Hippocampal formation (tissue), 2 donors: ENCODE data around the gene SGK2.

Experiments used
- DNase-seq, 2 donors: peaks; one replicate each; lab custom pipeline; 2025; lab: John Stamatoyannopoulos, UW

SGK2 gene

GRCh38 chr20:43558412-43559146, at the start of gene SGK2:
TSS of gene SGK2 (plus strand) at chr20:43559027. CDS start at chr20:43566496, 7,469 bp downstream.
- peak in 1 of 2 donors; percentile 4 for DNase-seq

DNA sequence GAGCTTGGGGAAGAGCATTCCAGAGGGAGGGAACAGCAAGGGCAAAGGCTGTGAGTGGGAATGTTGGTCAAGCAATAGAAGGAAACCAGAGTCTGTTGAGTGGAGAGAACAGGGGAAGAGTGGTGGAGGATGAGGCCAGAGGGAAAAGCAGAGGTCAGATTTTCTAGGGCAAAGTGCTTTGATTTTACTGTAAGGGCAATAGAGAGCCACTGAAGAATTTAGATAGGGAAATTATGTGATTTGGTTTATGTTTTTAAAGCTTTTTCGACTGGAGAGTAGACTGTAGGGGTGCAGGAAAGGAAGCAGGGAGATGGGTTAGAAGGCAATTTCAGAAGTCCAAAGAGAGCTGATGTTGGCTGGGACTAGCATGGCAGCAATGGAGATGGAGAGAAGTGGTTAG, 46.9 kb upstream of the SGK2 start:
- DNase-seq, result no peak

- no peak for DNase-seq
Observed at GRCh38 chr20:43513372-43513930, 45.4 kb upstream of the SGK2 start.

DNA sequence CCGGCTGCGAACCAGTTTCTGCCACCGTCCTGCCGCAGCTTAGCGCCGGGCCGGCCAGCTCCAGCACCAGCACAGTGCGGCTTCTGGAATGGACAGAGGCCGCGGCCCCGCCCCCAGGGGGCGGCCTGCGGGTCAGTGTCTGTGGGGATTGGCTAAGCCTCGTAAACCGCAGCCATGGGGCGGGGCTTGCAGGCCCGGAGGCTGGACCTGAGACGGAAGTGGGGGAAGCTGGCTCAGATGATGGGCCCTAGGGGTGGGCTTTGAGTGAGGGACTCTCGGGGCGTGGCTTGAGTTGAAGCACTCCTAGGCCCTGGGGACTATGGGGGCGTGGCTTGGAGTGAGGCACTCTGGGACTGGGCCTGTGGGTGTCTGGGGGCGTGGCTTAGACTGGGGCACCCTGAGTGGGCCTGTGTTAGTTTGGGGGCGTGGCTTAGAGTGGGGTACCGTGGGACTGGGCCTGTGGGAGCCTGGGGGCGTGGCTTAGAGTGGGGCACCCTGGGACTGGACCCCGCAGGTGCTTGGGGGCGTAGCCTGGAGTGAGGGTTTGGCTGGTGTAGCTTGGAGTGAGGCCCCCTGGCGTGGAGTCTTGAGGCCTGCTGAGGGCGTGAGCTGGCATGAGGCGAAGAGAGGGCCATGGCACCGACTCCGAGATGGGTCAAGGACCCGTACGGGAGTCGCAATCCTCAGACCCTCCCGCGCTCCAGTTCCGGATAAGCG, 44.7 kb upstream of the SGK2 start:
- DNase-seq, result peak; percentile 97 to 98

DNA sequence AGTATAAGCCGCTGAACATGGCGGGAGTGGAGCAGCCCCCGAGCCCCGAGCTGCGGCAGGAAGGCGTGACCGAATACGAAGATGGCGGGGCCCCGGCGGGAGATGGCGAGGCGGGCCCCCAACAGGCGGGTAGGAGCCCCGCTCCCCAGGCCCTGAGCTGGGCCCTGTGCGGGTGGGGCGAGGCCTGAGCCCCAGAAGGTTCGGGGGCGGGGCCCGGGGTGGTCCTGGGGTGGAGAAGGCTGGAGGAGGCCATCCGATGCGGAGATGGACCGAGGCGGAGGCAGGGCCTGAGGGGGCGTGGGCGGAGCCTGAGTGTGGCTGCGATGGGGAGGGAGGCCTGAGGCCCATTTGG, 44.2 kb upstream of the SGK2 start:
- DNase-seq, result no peak

DNA sequence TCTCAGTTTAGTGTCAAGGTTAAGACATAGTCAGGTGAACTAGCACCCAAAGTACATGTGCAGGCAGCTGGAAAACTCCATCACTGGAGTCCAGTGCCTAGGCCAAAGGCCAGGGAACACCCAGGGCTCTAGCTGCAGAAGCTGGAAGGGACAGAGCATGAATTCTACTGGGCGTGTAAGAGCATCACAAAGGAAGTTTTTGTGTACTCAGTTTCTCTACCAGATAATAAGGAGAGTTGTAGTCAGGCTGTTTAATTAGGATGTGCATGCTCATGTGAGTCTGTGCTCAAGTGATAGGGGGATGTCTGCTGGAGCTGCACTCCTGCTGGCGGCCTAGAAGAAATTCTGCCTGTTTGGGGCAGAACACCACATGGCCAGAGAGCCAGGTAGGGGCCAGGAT, 43.2 kb upstream of the SGK2 start:
- peak in 1 of 2 donors; percentile 29 for DNase-seq

GRCh38 chr20:43516251-43516824, 42.5 kb upstream of the SGK2 start:
- no peak for DNase-seq

GRCh38 chr20:43520074-43520630, 38.7 kb upstream of the SGK2 start:
- no peak for DNase-seq

- peak in 1 of 2 donors; percentile 20 for DNase-seq
Observed at GRCh38 chr20:43525021-43525420, 33.8 kb upstream of the SGK2 start.

DNA sequence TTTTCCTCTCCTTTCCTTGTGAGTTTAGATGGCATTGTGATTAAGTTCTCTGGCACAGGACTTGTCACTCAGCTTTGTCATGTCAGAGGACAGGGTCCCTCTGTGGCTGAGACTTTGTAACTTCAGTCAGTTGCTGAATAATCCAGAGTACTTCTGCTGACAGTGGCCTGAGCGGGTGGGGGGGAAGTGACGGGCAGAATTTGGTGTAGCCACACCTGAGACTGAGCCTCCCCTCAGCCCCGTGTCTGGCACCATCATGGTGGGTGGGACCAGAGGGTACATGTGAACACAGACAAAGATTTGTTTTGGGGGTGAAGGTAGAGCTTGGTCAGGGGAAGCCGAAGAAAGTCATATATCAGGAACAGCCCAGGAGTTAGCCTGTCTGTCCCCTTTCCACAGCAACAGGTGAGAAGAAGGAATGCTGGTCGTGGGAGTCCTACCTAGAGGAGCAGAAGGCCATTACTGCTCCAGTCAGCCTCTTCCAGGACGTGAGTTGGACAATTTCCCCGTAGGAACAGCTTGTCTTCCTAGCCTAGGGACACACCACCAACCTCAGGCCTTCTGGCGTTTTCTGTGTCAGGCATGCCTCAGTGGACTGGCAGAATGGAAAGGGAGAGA, 30.5 kb upstream of the SGK2 start:
- no peak for DNase-seq

GRCh38 chr20:43529051-43529450, 29.8 kb upstream of the SGK2 start:
- DNase-seq, result no peak

GRCh38 chr20:43529457-43530153, 29.2 kb upstream of the SGK2 start:
- DNase-seq, result no peak

DNA sequence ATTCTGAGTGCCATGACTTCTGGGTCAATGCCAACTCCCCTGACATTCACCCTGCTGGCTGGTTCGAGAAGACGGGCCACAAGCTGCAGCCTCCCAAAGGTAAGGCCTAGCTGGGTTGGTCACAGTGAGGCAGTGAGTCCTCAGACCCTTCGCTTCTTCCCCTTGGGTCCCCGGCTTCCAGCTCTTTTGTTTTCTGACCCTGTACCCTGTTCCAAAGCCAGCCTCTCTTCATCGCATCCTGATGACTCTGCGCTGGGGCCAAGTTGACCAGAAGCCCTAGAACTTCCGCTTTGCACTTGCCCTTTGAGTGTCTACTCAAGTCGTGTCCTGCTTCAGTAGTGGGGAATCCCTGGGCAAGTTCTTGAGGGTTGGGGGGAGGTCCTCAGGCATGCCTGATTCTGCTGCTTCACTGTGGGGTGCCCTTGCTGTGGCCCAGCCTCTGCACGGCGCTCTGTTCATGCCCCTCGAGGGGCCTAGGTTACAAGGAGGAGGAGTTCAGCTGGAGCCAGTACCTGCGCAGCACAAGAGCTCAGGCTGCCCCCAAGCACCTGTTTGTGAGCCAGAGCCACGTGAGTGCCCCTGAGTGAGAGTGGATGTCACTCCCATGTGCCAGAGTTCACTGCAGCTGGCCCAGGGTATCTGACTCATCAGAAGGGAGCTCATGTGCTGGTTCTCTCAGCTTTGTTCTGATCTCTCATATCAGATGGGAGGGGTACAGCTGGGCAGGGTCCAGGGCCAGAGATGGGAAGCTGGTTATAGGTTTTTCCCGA, 28.3 kb upstream of the SGK2 start:
- DNase-seq, result no peak

- no peak for DNase-seq
Observed at GRCh38 chr20:43531091-43531443, 27.8 kb upstream of the SGK2 start.

- DNase-seq, result no peak
Observed at GRCh38 chr20:43532416-43533055, 26.3 kb upstream of the SGK2 start.

- DNase-seq, result peak in 1 of 2 donors; percentile 23
Observed at GRCh38 chr20:43533060-43533459, 25.8 kb upstream of the SGK2 start.

DNA sequence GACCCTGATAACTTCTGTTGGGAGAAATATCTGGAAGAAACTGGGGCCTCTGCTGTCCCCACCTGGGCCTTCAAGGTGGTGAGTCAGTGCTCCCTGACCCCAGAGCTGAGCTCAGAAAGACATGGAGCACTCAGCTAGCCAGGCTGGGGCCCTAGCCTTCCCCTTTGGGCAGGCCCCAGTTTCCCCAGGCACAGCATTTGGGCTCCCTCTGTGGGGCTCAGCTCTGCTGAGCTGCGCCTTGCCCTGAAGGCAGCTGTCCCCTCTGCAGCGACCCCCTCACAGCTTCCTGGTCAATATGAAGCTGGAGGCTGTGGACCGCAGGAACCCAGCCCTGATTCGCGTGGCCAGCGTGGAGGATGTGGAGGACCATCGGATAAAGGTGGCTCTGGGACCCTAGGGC, 24.8 kb upstream of the SGK2 start:
- no peak for DNase-seq

- no peak for DNase-seq
Observed at GRCh38 chr20:43534791-43535350, 24.0 kb upstream of the SGK2 start.

- DNase-seq, result no peak
Observed at GRCh38 chr20:43535370-43536004, 23.3 kb upstream of the SGK2 start.
